ENCODE data around the gene EMD. TPM values are rescaled to one million over a fixed set of nuclear protein-coding genes. Genes with fewer than 3 reads are reported as not detected.
A peak's percentile ranks its signal among the peaks of the same experiment; 100 is the strongest.

EMD gene
- total RNA-seq, 1 experiment from 2014 or later = 115 TPM

DNA sequence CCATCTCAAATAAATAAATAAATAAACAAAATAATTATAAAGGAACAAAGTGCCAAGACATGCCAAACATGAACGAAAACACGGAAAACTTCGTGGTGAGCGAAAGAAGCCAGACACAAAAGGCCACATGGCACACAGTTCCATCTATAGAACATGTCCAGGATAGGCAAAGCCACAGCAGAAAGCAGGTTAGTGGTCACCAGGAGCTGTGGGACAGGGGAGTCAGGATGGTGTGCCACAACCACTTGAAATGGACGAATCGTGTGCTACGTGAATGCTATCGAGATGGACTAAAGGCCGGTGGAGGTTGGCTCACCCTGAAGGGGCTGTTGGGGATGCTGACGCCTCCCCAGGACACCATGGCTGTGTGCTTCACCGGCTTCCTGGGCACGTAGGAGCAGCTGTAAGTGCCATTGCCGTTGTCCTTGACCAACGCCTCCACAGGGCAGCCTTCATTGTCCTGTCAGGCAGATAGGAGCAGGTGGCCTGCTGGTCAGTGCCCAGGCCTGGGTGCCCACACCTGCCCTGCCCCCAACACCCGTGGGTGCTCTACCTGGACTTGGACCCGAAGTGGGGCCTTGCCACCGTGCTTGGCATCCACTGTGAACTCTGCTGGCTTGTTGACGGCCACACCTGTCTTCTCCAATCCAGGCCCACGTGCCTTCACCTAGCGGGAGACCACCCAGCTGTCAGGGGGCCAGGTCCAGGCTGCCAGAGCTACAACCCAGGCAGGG lies 15.2 kb upstream of the EMD start:
- Mint-ChIP-seq H3K9me3 (peaks cover 48 to 70% of the 10 kb centered on the region in 2 experiments), H3K4me1 (0 out of 4 replicates have a peak, but pooled peaks cover 0 to 5% of the 10 kb centered on the region in 2 experiments), H3K4me3 (peak overlapping the region in 1 of 2 experiments; percentile 31; a peak in 1 of 5 replicates), H3K36me3 (ENCODE audit: insufficient read depth in 1 of 3, low read depth in 3 of 3) (peaks cover 40 to 84% (median 80%) of the 10 kb centered on the region in 3 experiments), H3K27me3 (ENCODE audit: low read depth) (peaks cover 5% of the 10 kb centered on the region), H3K27ac (peak overlapping the region in 1 of 3 experiments; percentile 57; a peak in 1 of 7 replicates)
- H3K79me1 ChIP-seq (ENCODE audit: insufficient read depth, low read depth, low read length, poor library complexity, severe bottlenecking) = no peaks in the 10 kb centered on the region
- no peak overlapping the region for H3K23ac ChIP-seq (ENCODE audit: insufficient read length, low read depth, low read length)
- H3K4ac ChIP-seq (ENCODE audit: low read depth, low read length) = no peak overlapping the region
- H2AK5ac ChIP-seq (ENCODE audit: insufficient read length, low read length) = no peak overlapping the region
- no peak overlapping the region for H4K5ac ChIP-seq (ENCODE audit: insufficient read length, low read depth, low read length)
- H3K56ac ChIP-seq (ENCODE audit: insufficient read length, low read depth, low read length) = no peak overlapping the region
- no peak overlapping the region for H2BK20ac ChIP-seq (ENCODE audit: low read depth, low read length, poor library complexity, severe bottlenecking)
- H3K4me1 ChIP-seq (ENCODE audit: insufficient read depth, low read length) = no peaks in the 10 kb centered on the region
- no peak for TF ChIP-seq CTCF (conservative IDR thresholded peaks at IDR 0.05)
- H2BK12ac ChIP-seq (ENCODE audit: insufficient read length, low read depth, low read length) = no peak overlapping the region
- H3K27me3 ChIP-seq (ENCODE audit: insufficient read depth, low read length) = no peaks in the 10 kb centered on the region
- H3K9ac ChIP-seq (ENCODE audit: extremely low read depth, insufficient read length, low read length) = no peak overlapping the region
- H3K4me2 ChIP-seq (ENCODE audit: insufficient read depth, insufficient read length, low read length) = no peak overlapping the region
- H2AFZ ChIP-seq (ENCODE audit: low read length) = no peak overlapping the region
- H3K18ac ChIP-seq (ENCODE audit: insufficient read length, low read depth, low read length) = no peak overlapping the region
- H3K14ac ChIP-seq (ENCODE audit: insufficient read depth, low read length) = no peak overlapping the region
- no peak overlapping the region for H2BK5ac ChIP-seq (ENCODE audit: insufficient read length, low read length)
- no peaks in the 10 kb centered on the region for H4K20me1 ChIP-seq (ENCODE audit: control insufficient read depth, insufficient read depth, insufficient read length)
- peaks cover 3% of the 10 kb centered on the region for H3K23me2 ChIP-seq (ENCODE audit: insufficient read length, low read depth, low read length, poor library complexity, severe bottlenecking)
- no peak overlapping the region for H2BK15ac ChIP-seq (ENCODE audit: low read depth, low read length)
- no peak overlapping the region for H2BK120ac ChIP-seq (ENCODE audit: low read depth, low read length, poor library complexity, severe bottlenecking)
- no peak overlapping the region for H4K91ac ChIP-seq (ENCODE audit: insufficient read length, low read depth, low read length)
- peaks cover 5% of the 10 kb centered on the region; the same call in 1 of the 2 replicates for H3K79me2 ChIP-seq (ENCODE audit: insufficient read depth, low read length)
- no peak overlapping the region for H3K27ac ChIP-seq (ENCODE audit: insufficient read length, low read depth, low read length)
- H3T11ph ChIP-seq (ENCODE audit: low read length) = no peak overlapping the region
- H4K8ac ChIP-seq (replicated peaks; ENCODE audit: insufficient read length, low read depth, low read length) = no peak overlapping the region
- no peak for DNase-seq
- H3K9me3 ChIP-seq (ENCODE audit: control insufficient read depth, low read depth, low read length) = peaks cover 12% of the 10 kb centered on the region
- WGBS (ENCODE audit: extremely low coverage, insufficient read length, low lambda C conversion rate) = no CpG with 5 or more reads among the region's 20 CpGs
